ENCODE results near the gene DCST1. TPM values are rescaled to one million over a fixed set of nuclear protein-coding genes. Genes with fewer than 3 reads are reported as not detected.
A peak's percentile ranks its signal among the peaks of the same experiment; 100 is the strongest.

DCST1 gene
- total RNA-seq, 2 donors from 2014 or later = not detected

DNA sequence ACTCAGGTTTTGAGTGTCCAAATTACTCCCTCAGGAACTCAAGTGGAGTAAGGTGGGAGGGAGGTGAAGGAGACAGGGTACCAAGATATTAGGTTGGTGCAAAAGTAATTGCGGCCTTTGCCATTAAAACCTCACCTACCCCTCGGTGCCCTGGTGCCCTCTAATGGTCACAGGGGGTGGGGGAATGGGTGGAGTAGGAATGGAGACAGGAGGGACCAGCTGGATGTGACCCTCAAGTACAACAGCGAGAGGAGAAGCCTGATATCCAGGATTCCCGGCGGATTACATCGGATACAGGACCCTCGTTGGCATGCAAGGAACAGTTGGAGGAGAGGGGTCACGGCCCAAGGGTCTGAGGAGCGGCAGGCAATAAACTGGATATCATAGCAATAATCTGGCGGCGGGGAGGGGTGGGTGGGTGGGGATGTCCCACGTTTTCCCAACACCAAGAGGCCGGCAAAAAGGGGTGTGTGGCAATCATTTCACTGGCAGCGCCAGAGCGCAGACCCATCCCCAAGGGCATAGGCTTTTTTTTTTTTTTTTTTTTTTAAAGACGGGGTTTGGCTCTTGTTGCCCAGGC, 35.3 kb upstream of the DCST1 start:
- H3K4me1 ChIP-seq (ENCODE audit: control insufficient read depth, insufficient read depth, low read length) = no peaks in the 10 kb centered on the region

GRCh38 chr1:154998818-154999570, 34.6 kb upstream of the DCST1 start:
- Mint-ChIP-seq H3K4me3 (peak overlapping the region; percentile 93), H3K27ac (peak overlapping the region; percentile 70), H3K27me3 (ENCODE audit: insufficient read depth) (peaks cover 6% of the 10 kb centered on the region), H3K36me3 (ENCODE audit: low read depth) (no peaks in the 10 kb centered on the region), H3K4me1 (peaks cover 10% of the 10 kb centered on the region), H3K9me3 (no peaks in the 10 kb centered on the region)
- no peaks in the 10 kb centered on the region for H3K4me1 ChIP-seq (ENCODE audit: control insufficient read depth, insufficient read depth, low read length)
- H3K27ac ChIP-seq (ENCODE audit: low read depth, low read length) = no peak overlapping the region
- H3K27me3 ChIP-seq (ENCODE audit: control insufficient read depth, insufficient read depth, low read length, poor library complexity, severe bottlenecking) = no peaks in the 10 kb centered on the region
- no peaks in the 10 kb centered on the region for H3K9me3 ChIP-seq (ENCODE audit: control insufficient read depth, low read length)
- H3K36me3 ChIP-seq (ENCODE audit: control insufficient read depth, insufficient read depth, low read length) = no peaks in the 10 kb centered on the region
- H3K4me3 ChIP-seq (ENCODE audit: low read length) = no peak overlapping the region
- WGBS, 2 experiments (ENCODE audit: insufficient coverage in 1 of 2, insufficient read length in 1 of 2) = 25 to 53% methylated on average over 16 to 40 of the region's 40 CpGs
- peak; percentile 94 for TF ChIP-seq CTCF (conservative IDR thresholded peaks at IDR 0.05)
- DNase-seq = peak; percentile 94
- H3K9ac ChIP-seq (ENCODE audit: extremely low read depth, low read length, poor library complexity, severe bottlenecking) = no peak overlapping the region

More for the DNA sequence above, 35.3 kb upstream of the DCST1 start:
- Mint-ChIP-seq H3K27me3 (ENCODE audit: insufficient read depth) (peaks cover 6% of the 10 kb centered on the region), H3K4me1 (peaks cover 10% of the 10 kb centered on the region), H3K9me3 (no peaks in the 10 kb centered on the region), H3K4me3 (no peak overlapping the region), H3K36me3 (ENCODE audit: low read depth) (no peaks in the 10 kb centered on the region), H3K27ac (no peak overlapping the region)
- H3K9me3 ChIP-seq (ENCODE audit: control insufficient read depth, low read length) = no peaks in the 10 kb centered on the region
- no peaks in the 10 kb centered on the region for H3K36me3 ChIP-seq (ENCODE audit: control insufficient read depth, insufficient read depth, low read length)
- H3K27me3 ChIP-seq (ENCODE audit: control insufficient read depth, insufficient read depth, low read length, poor library complexity, severe bottlenecking) = no peaks in the 10 kb centered on the region
- DNase-seq = no peak
- H3K4me3 ChIP-seq (ENCODE audit: low read length) = no peak overlapping the region
- peak; percentile 51 for TF ChIP-seq CTCF (conservative IDR thresholded peaks at IDR 0.05)
- no peak overlapping the region for H3K27ac ChIP-seq (ENCODE audit: low read depth, low read length)
- H3K9ac ChIP-seq (ENCODE audit: extremely low read depth, low read length, poor library complexity, severe bottlenecking) = no peak overlapping the region
- 92 to 93% methylated on average over 5 to 16 of the region's 16 CpGs for WGBS, 2 experiments (ENCODE audit: insufficient coverage in 1 of 2, insufficient read length in 1 of 2)

- Mint-ChIP-seq H3K4me1 (peaks cover 16% of the 10 kb centered on the region), H3K36me3 (ENCODE audit: low read depth) (no peaks in the 10 kb centered on the region), H3K4me3 (peak overlapping the region; percentile 93), H3K27ac (peak overlapping the region; percentile 94), H3K27me3 (ENCODE audit: insufficient read depth) (peaks cover 6% of the 10 kb centered on the region), H3K9me3 (no peaks in the 10 kb centered on the region)
- Histone ChIP-seq H3K4me3 (ENCODE audit: low read length) (peak overlapping the region; percentile 86), H3K27ac (ENCODE audit: low read depth, low read length) (peak overlapping the region; percentile 83), H3K9ac (ENCODE audit: extremely low read depth, low read length, poor library complexity, severe bottlenecking) (peak overlapping the region; percentile 11), H3K36me3 (ENCODE audit: control insufficient read depth, insufficient read depth, low read length) (no peaks in the 10 kb centered on the region), H3K27me3 (ENCODE audit: control insufficient read depth, insufficient read depth, low read length, poor library complexity, severe bottlenecking) (no peaks in the 10 kb centered on the region), H3K4me1 (ENCODE audit: control insufficient read depth, insufficient read depth, low read length) (peaks cover 7% of the 10 kb centered on the region), H3K9me3 (ENCODE audit: control insufficient read depth, low read length) (no peaks in the 10 kb centered on the region)
- peak; percentile 86 for DNase-seq
- no peak for TF ChIP-seq CTCF (conservative IDR thresholded peaks at IDR 0.05)
- 1 to 4% methylated on average over 23 to 50 of the region's 50 CpGs for WGBS, 2 experiments (ENCODE audit: insufficient coverage in 1 of 2, insufficient read length in 1 of 2)
These were observed 33.8 kb upstream of the DCST1 start for GRCh38 chr1:154999571-155000410.

Measured in endodermal cell (in vitro differentiated cells).